ENCODE data around the gene CHRDL2. TPM values are rescaled to one million over a fixed set of nuclear protein-coding genes. Genes with fewer than 3 reads are reported as not detected.
A peak's percentile ranks its signal among the peaks of the same experiment; 100 is the strongest.

The CHRDL2 gene
- total RNA-seq, 1 experiment from 2014 or later, result 2.5 TPM

- no TSS peak for BruUV-seq (replicated peaks)
- Histone ChIP-seq H3K4me3 (ENCODE audit: low read depth, low read length) (no peak overlapping the region), H3K9me3 (no peaks in the 10 kb centered on the region), H3K4me1 (no peaks in the 10 kb centered on the region), H3K27me3 (replicated peaks; ENCODE audit: control insufficient read depth, insufficient read depth, low read length) (no peaks in the 10 kb centered on the region), H3K36me3 (ENCODE audit: control insufficient read depth, insufficient read depth, low read length) (no peaks in the 10 kb centered on the region)
- no peaks in the 10 kb centered on the region for H3K4me1 Mint-ChIP-seq (ENCODE audit: low read depth, unreplicated experiment)
- ChIA-PET POLR2A (no interaction called here), CTCF (interaction anchor here (1.5 kb wide), 1 partner anchor 18 kb away, joined by 4 read pairs; no protein-coding TSS in a partner anchor)
- H3K4me3 Mint-ChIP-seq (ENCODE audit: unreplicated experiment), result no peak overlapping the region
- intact Hi-C loops (cut with micrococcal nuclease; ENCODE audit: unreplicated experiment), result no loop called here
- no peak overlapping the region for H3K27ac Mint-ChIP-seq (ENCODE audit: unreplicated experiment)
- no peaks in the 10 kb centered on the region for H3K27me3 Mint-ChIP-seq (ENCODE audit: insufficient read depth, unreplicated experiment)
- no peak for TF ChIP-seq CTCF (IDR thresholded peaks at IDR 0.05; ENCODE audit: insufficient read depth in 1 of 2, low read depth in 1 of 2, low read length in 1 of 2, severe bottlenecking in 1 of 2, unreplicated experiment in 1 of 2)
- peak in 1 of 2 experiments; percentile 14 for DNase-seq
- H3K36me3 Mint-ChIP-seq (ENCODE audit: insufficient read depth, unreplicated experiment), result no peaks in the 10 kb centered on the region
- no peaks in the 10 kb centered on the region for H3K9me3 Mint-ChIP-seq (ENCODE audit: unreplicated experiment)
Observed at GRCh38 chr11:74684661-74685060, 46.6 kb downstream of the CHRDL2 start.

- H3K9me3 ChIP-seq, result no peaks in the 10 kb centered on the region
- H3K9me3 Mint-ChIP-seq (ENCODE audit: unreplicated experiment), result no peaks in the 10 kb centered on the region
- ChIA-PET CTCF (interaction anchor here (1.5 kb wide), 1 partner anchor 19 kb away, joined by 4 read pairs; no protein-coding TSS in a partner anchor), POLR2A (no interaction called here)
- no peaks in the 10 kb centered on the region for H3K27me3 ChIP-seq (replicated peaks; ENCODE audit: control insufficient read depth, insufficient read depth, low read length)
- H3K4me1 ChIP-seq, result no peaks in the 10 kb centered on the region
- no peak for TF ChIP-seq CTCF (IDR thresholded peaks at IDR 0.05; ENCODE audit: insufficient read depth in 1 of 2, low read depth in 1 of 2, low read length in 1 of 2, severe bottlenecking in 1 of 2, unreplicated experiment in 1 of 2)
- no peaks in the 10 kb centered on the region for H3K4me1 Mint-ChIP-seq (ENCODE audit: low read depth, unreplicated experiment)
- no peaks in the 10 kb centered on the region for H3K36me3 Mint-ChIP-seq (ENCODE audit: insufficient read depth, unreplicated experiment)
- H3K27ac Mint-ChIP-seq (ENCODE audit: unreplicated experiment), result no peak overlapping the region
- no peaks in the 10 kb centered on the region for H3K27me3 Mint-ChIP-seq (ENCODE audit: insufficient read depth, unreplicated experiment)
- peak in 1 of 2 experiments; percentile 33 for DNase-seq
- intact Hi-C loops (cut with micrococcal nuclease; ENCODE audit: unreplicated experiment), result no loop called here
- H3K36me3 ChIP-seq (ENCODE audit: control insufficient read depth, insufficient read depth, low read length), result no peaks in the 10 kb centered on the region
- H3K4me3 ChIP-seq (ENCODE audit: low read depth, low read length), result no peak overlapping the region
- BruUV-seq (replicated peaks), result no TSS peak
- no peak overlapping the region for H3K4me3 Mint-ChIP-seq (ENCODE audit: unreplicated experiment)
Observed at GRCh38 chr11:74683941-74684481, 47.2 kb downstream of the CHRDL2 start.

GRCh38 chr11:74683279-74683871, 47.9 kb downstream of the CHRDL2 start:
- BruUV-seq (replicated peaks), result no TSS peak
- no peaks in the 10 kb centered on the region for H3K27me3 ChIP-seq (replicated peaks; ENCODE audit: control insufficient read depth, insufficient read depth, low read length)
- H3K27ac Mint-ChIP-seq (ENCODE audit: unreplicated experiment), result no peak overlapping the region
- H3K27me3 Mint-ChIP-seq (ENCODE audit: insufficient read depth, unreplicated experiment), result no peaks in the 10 kb centered on the region
- ChIA-PET POLR2A (no interaction called here), CTCF (no interaction called here)
- no peak overlapping the region for H3K4me3 ChIP-seq (ENCODE audit: low read depth, low read length)
- no peaks in the 10 kb centered on the region for H3K4me1 Mint-ChIP-seq (ENCODE audit: low read depth, unreplicated experiment)
- TF ChIP-seq CTCF (IDR thresholded peaks at IDR 0.05; ENCODE audit: insufficient read depth in 1 of 2, low read depth in 1 of 2, low read length in 1 of 2, severe bottlenecking in 1 of 2, unreplicated experiment in 1 of 2), result no peak
- peak in 1 of 2 experiments; percentile 17 for DNase-seq
- intact Hi-C loops (cut with micrococcal nuclease; ENCODE audit: unreplicated experiment), result no loop called here
- H3K9me3 ChIP-seq, result no peaks in the 10 kb centered on the region
- no peak overlapping the region for H3K4me3 Mint-ChIP-seq (ENCODE audit: unreplicated experiment)
- H3K4me1 ChIP-seq, result no peaks in the 10 kb centered on the region
- no peaks in the 10 kb centered on the region for H3K36me3 ChIP-seq (ENCODE audit: control insufficient read depth, insufficient read depth, low read length)
- H3K9me3 Mint-ChIP-seq (ENCODE audit: unreplicated experiment), result no peaks in the 10 kb centered on the region
- no peaks in the 10 kb centered on the region for H3K36me3 Mint-ChIP-seq (ENCODE audit: insufficient read depth, unreplicated experiment)
